ENCODE data around the gene RPL7A.

Gene RPL7A

DNA sequence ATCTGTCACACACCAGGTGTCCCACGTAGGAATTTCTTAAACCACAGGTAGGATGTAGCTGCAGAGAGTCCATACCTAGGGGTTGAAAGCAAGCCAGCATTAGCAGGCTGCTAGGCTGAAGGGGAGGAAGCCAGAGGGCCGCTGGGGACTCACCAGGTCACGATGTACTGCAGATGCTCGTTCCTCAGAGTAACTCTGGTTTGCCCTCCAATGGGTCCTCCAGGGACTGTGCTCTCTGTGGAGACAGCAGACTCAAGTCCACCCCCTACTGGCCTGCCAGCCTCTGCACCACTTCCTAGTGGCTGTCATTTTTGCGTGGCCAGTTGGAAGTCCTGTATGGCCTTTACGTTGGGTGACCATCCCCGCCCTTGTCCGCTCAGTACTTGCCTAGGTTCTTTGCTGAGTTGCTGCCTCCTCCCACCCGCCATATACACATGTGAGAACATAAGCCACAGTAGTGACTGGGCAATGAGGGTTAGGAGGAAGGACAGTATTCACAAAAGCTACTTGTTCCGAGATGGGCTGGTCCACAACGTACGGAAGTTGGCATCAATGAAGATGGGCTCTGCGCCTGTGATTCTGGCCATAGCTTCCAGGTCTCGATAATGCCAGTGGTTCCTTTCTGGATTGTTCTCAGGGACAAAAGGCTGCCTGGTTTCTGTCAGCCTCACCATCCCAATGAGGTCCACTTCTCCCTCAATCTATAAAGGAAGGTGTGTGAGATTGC, 4.1 kb downstream of the RPL7A start:
- Histone ChIP-seq H3K4me3 (no peak overlapping the region), H3K9me3 (no peaks in the 10 kb centered on the region), H3K27ac (no peak overlapping the region), H3K27me3 (no peaks in the 10 kb centered on the region), H3K4me1 (peaks cover 0 to 40% (median 29%) of the 10 kb centered on the region in 4 donors), H3K36me3 (peaks cover 36 to 51% (median 37%) of the 10 kb centered on the region in 3 donors)
- intact Hi-C loops (cut with DNase I; ENCODE audit: low total_unique reads), result no loop called here
- TF ChIP-seq, protein P1, sequence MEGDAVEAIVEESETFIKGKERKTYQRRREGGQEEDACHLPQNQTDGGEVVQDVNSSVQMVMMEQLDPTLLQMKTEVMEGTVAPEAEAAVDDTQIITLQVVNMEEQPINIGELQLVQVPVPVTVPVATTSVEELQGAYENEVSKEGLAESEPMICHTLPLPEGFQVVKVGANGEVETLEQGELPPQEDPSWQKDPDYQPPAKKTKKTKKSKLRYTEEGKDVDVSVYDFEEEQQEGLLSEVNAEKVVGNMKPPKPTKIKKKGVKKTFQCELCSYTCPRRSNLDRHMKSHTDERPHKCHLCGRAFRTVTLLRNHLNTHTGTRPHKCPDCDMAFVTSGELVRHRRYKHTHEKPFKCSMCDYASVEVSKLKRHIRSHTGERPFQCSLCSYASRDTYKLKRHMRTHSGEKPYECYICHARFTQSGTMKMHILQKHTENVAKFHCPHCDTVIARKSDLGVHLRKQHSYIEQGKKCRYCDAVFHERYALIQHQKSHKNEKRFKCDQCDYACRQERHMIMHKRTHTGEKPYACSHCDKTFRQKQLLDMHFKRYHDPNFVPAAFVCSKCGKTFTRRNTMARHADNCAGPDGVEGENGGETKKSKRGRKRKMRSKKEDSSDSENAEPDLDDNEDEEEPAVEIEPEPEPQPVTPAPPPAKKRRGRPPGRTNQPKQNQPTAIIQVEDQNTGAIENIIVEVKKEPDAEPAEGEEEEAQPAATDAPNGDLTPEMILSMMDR (IDR thresholded peaks at IDR 0.05), result no peak
- DNase-seq, result no peak

GRCh38 chr9:133352635-133353340, 4.8 kb downstream of the RPL7A start:
- H3K9me3 ChIP-seq, result no peaks in the 10 kb centered on the region
- DNase-seq, result no peak
- peaks cover 0 to 45% (median 35%) of the 10 kb centered on the region in 4 donors for H3K4me1 ChIP-seq
- no peak overlapping the region for H3K27ac ChIP-seq
- H3K4me3 ChIP-seq, result no peak overlapping the region
- intact Hi-C loops (cut with DNase I; ENCODE audit: low total_unique reads), result no loop called here
- H3K27me3 ChIP-seq, result no peaks in the 10 kb centered on the region
- TF ChIP-seq, protein P1 (IDR thresholded peaks at IDR 0.05), result no peak
- H3K36me3 ChIP-seq, result peaks cover 36 to 52% (median 37%) of the 10 kb centered on the region in 3 donors

DNA sequence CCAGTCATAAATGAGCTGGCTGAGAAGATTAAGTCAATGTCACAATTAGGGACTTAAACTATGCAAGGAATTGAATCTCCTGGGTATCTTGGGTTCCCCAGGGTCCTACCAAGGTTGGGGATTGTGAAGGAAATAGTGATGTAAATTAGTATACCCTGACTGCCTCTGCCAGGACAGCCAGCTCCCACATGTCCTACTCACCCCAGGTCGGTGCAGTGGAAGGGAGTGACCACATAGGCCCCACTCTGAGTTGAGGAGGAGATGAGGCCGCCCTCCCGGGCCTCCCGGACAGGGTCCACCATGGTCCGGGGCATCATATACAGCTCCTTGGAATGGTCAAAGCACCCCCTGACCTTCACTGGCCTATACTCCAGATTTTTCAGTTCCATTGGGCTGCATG, 5.5 kb downstream of the RPL7A start:
- TF ChIP-seq, protein P1 (IDR thresholded peaks at IDR 0.05), result no peak
- intact Hi-C loops (cut with DNase I; ENCODE audit: low total_unique reads), result no loop called here
- Histone ChIP-seq H3K4me1 (peaks cover 0 to 51% (median 36%) of the 10 kb centered on the region in 4 donors), H3K9me3 (no peaks in the 10 kb centered on the region), H3K27ac (no peak overlapping the region), H3K27me3 (no peaks in the 10 kb centered on the region), H3K4me3 (no peak overlapping the region), H3K36me3 (peaks cover 36 to 54% (median 37%) of the 10 kb centered on the region in 3 donors)
- no peak for DNase-seq

- H3K4me1 ChIP-seq, result peaks cover 0 to 41% (median 27%) of the 10 kb centered on the region in 4 donors
- H3K27ac ChIP-seq, result no peak overlapping the region
- no peaks in the 10 kb centered on the region for H3K27me3 ChIP-seq
- TF ChIP-seq, protein P1 (IDR thresholded peaks at IDR 0.05), result no peak
- no peaks in the 10 kb centered on the region for H3K9me3 ChIP-seq
- DNase-seq, result no peak
- H3K36me3 ChIP-seq, result peaks cover 28 to 60% (median 33%) of the 10 kb centered on the region in 3 donors
- intact Hi-C loops (cut with DNase I; ENCODE audit: low total_unique reads), result no loop called here
- H3K4me3 ChIP-seq, result no peak overlapping the region
Observed at GRCh38 chr9:133354766-133355165, 6.7 kb downstream of the RPL7A start.

GRCh38 chr9:133355881-133356357, 7.9 kb downstream of the RPL7A start:
- Histone ChIP-seq H3K9me3 (no peaks in the 10 kb centered on the region), H3K36me3 (peaks cover 17 to 60% (median 21%) of the 10 kb centered on the region in 3 donors), H3K4me1 (peaks cover 0 to 36% (median 27%) of the 10 kb centered on the region in 4 donors), H3K4me3 (peak overlapping the region; percentile 70 to 94), H3K27ac (peak overlapping the region; percentile 74 to 79), H3K27me3 (no peaks in the 10 kb centered on the region)
- no peak for DNase-seq
- TF ChIP-seq, protein P1 (IDR thresholded peaks at IDR 0.05), result no peak
- intact Hi-C loops (cut with DNase I; ENCODE audit: low total_unique reads), result no loop called here

Data from tibial artery (tissue), 4 donors.